Pons (tissue), 1 donor: Measurements from ENCODE around the gene MDFI.

ENCODE experiments used
- DNase-seq: peaks from one replicate; pipeline ENCODE4 v3.0.0-alpha.2; 2016; ENCODE audit warnings: low spot score

MDFI gene

DNA sequence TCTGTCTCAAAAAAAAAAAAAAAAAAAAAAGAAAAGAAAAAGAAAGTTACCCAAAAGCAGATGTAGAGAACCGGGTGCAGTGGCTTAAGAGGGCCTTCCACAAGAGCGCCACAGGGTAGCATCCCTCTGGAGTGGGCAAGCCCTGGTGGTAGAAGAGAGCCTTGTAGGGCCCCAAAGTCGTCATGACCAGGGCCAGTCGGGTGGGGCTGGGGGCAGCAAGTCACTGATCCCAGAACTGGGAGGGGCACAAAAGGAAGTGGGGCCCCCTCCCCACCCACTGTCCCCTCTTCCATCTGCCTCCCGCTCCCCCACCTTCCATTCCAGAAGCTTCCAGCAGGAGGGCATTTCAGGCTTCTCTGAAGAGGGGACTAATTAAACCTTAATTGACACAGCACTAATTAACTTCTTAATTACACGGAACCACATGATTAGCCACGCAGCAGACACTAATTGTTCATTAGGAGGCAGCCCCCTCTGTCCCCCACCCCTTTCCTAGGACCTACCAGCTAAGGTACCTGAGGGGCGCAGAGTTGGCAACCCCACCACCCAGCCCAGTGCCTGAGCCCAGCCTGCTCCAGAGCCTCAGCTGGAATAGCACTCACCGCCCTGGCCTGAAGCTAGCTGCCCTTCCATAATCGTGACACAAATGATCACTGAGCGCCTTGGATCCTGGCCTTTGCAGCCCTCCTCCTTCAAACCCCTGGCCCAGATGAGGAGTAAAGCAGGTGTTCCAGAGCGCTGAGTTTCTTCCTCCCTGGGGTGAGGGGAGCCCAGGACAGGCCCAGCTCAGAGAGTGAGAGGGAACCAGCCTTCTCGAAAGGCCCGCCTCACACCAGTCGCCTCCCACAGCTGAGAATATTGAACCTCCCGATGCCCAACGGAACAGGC is 34.8 kb downstream of the MDFI start:
- no peak for DNase-seq

DNA sequence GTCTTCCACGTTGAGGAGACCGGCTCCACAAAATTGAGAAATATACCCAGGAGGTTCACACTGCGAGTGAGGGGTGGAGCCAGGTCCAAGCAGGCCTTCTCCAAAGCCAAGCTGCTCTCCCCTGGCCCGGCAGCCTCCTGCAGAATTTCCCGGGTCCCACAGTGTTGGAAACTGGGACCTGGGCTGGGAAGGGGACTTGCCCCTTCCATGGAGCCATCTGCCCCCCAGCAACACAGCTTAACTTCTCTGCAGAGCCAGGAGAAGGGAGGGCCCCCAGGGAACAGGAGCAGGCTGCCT is 35.4 kb downstream of the MDFI start:
- DNase-seq: no peak

DNA sequence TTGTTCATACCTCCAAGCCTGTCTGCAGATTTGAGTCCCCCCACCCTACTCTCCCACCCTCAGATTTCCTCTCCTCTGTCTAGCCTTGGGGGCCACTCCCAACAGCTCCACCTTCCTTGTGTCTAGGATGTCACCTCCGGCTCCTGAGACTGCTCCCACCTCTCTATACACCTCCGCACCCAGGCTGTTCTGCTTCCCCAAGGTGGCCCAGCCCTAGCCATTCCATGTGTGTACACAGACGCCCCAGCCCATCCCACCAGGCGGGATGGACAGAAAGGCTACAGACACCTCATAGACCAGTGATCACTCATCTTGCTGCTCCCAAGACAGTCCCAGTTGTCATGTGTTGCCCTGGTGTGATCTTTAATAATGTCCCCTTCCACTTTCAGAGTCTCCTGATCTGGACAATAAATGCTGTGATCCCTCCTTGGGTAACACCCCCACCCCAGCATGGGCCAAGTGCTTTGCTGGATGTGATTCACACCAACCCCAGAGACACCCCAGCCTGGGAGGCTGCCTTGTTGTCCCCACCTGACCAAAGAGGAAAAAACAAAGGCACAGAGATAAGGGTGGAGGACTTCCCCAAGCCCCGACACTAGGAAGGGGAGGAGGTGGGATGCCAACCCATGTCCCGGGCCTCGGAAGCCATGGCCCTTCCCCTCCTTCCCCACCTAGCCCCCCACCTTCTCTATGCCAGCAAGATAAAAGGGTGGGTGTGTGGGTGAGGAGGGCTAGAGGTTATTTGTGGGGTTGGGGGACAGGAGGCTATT is 36.1 kb downstream of the MDFI start:
- DNase-seq: no peak

DNA sequence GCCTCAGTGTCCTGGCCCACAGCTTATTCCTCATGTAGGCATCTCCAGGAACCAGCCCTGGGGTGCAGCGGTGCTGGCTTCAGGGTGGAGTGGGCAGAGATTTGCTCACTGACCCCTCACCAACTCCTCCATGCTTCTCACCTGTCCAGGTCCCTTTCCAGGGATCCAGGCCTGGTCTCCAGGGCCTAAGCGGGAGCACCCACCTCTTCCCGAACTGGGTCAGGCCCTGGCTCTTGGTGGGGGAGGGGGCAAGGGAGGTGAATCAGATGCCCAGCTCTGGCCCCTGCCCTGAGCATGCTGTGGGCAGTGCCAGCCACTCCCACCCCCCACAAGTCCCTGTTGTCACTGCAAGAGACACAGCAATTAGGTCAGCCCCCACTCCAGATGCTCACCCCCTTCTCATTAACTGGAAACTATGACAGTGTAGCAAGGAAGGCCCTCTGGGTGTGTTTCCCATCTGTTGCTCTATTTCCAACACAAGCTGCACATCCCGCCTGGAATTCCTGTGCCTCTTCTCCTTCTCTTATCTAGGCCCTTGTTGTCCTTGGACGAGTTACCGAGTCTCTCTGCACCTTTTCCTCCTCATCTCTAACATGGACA is 37.0 kb downstream of the MDFI start:
- DNase-seq: no peak

DNA sequence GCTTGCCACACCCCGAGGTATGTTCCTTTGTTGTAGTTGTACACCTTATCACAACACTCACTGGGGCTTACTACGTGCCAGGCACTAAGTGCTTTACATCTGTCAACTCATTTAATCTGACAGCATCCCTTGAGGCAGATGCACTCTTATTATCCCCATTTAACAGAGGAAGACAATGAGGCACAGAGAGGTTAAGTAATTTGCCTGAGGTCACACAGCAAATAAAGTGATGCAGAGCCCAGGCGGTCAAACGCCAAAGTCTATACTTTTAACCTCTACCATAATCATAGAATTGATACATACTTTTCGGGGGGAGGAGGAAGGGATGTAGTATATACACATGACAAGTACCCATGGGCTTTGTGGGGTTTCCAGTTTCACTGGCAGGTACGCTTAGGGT is 37.7 kb downstream of the MDFI start:
- DNase-seq: no peak

DNA sequence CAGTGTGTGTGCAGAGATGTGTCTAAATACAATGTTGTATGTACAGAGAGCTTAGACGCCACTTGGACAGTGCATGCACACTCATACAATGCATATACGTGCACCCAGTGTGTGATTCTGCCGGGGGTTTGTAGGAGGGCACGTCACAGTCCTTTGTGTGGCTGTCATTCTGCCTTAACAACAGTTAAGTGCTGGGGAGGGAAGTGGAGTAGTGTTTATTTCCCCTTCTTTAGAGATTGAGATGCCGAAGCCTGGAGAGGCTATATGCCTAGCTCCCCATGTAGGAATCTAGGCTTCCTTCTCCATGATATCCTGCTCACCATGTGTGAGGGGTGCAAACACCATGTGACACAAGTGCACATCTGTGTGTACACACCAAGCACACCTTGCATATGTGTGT is 38.2 kb downstream of the MDFI start:
- DNase-seq: no peak

DNA sequence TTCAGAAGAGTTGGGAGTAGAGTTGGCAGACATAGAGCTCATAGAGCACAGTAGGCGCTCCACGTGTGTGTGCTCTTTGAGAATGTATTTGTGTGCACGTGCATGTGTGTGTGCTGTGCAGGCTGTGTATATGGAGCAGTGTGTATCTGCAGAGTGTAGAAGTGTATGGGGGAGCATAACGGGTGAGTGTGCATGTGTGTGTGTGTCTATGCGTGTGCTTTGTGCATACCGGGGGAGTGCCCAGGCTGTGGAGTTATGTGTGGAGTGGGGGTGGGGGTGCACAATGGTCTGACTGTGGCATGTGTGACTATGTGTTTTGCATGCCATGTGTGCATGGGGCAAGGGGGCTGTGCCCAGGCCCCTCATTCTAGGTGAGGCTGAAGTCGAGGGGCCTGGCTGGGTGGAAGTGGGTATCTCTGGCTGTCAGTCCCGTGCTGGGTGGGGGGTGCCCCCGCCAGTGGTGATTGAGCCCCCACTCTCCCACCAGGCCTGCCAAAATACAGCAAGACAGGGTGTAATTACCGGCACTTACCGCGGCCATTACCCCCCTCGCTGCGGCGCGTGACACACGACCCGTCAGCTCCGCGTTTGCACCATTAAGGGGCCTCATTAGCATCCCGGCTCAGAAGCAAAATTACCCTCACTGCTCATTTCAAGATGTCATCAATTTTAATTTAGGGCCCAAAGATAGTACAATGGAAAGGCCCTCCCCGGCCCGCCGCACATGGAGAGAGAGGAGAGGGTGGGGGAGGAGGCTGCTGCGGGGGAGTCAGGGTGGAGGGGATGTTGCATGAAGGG is 39.1 kb downstream of the MDFI start:
- DNase-seq: no peak

DNA sequence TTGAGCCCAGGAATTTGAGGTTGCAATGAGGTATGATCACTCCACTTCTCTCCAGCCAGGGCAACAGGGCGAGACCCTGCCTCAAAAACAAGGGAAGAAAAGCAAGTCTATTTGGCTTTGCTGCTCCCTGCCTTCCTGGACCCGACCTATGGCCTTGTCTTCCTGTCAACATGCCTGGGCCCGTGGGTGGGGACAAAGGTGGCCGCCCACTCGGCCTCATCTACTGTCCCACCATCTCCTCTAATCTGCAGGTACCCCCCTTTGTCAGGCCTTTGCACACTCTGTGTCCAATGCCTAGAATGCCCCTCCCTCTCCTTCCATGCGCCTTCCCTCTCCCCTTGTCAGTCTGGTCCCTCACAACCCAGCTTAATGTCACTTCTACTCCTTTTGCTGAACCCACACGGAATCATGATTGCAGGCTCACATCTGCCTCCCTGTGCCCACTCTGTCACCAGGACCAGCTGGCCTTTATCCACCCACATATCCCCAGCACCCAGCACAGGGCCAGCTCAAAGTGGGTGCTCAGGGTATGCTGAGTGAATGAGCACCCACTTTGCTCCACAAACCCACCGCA is 40.3 kb downstream of the MDFI start:
- DNase-seq: no peak

DNA sequence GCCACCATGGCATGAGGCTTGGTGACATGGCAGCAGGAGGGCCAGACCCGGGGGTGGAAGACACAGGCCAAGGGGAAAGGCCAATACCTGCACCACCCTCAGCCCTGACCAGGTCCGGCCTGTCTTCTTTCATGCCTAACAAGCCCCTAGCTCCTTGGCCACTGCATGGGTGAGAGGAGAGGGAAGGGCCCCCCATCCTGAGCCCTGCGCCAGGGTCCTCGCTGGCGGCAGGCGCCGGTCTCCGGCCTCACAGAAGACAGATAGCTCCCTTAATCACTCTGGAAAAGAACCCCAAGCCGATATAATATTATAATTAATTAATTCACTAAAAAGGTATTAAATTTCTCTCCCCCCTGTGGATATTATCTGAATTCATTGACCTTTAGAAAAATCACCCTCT is 41.4 kb downstream of the MDFI start:
- no peak for DNase-seq

DNA sequence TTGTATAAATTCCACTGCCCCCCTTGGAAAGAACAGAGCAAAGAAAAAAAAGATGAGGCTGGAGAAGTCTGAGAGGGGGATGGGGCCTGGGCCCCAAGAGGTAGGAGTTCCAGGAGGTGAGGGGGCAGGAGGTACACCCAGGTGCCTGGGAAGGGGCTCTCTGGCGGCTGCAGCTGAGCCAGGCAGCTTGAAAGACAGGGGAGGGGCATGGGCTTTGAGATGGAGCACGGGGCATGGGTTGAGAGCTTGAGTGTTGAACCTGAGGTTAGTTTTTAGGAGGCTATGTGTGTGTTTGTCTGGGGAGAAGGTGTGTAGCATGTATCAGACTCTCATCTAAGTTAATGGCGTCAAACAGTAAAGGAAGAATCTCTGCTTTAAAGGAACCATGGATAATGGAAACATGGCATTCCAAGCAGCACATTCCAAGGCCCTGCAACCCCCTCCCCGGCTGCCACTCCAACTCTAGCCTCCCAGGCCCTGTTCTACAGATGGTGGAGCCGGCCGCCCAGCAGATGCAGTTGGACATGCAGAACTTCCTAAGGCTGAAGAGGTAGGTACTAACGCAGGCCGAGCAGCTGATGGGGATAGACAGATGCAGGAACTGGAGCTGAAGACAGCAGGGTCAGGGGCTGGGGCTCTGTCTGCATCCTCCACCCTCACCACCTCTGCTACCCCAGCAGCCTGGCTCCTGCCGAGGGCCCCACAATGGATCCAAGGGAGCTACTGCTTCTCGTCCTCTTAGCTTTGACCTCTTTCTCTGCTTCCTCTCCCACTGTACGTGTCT is 42.1 kb downstream of the MDFI start:
- no peak for DNase-seq

DNA sequence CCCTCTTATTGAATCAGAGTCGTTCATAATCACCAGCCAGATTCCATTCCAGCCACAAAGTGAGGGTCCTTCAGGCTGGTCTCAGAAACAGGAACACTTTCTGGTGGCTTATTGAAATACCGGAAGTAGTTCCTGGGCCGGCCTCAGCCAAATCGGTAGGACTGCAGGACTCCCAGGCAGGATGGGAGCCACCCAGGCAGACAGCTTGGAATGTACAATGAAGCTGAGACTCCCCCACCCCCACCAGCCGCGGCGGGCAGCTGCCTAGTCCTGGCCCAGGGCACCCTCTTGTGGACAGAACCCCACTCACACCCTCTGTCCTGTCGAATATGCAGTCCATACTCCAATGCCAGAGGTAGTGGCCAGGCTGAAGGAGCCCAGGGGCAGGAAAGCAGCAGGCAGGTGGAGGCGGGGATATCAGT is 43.8 kb downstream of the MDFI start:
- DNase-seq: peak; percentile 93

DNA sequence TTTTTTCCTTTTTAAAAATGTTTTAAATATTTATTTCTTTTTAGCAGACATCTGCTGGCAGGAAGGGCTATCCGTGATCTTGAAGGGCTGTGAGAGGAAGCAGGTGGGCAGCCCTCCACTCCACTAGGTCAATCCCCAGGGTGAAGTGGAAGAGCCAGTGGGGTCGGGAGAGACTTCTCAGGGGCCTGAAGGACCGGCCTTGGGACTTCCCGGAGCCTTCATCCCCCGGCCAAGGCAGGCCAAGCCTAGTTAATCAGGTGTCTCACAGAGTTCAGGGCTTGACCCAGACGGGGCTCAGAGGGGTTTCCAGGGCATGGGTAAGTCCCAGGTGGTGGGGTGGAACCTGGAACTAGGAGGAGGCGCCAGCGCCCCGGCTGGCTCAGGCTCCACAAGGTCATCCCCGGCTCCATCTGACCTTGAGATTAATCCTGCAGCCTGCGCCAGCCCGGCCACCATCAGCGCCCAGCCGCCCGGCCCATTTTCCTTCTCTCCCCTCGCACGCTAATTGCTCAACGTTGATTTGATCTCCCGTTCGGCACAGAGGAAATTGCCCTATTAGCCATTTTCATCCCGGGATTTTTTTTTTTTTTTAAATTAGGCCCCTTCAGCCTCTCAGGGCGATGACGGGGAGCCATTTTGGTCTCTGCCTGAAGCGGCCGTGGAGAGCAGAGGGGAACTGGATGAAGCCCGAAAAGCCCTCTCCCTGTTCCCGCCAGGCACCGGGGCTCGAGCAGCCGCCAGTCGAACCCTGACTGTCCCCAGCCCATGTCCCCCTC is 44.4 kb downstream of the MDFI start:
- no peak for DNase-seq

DNA sequence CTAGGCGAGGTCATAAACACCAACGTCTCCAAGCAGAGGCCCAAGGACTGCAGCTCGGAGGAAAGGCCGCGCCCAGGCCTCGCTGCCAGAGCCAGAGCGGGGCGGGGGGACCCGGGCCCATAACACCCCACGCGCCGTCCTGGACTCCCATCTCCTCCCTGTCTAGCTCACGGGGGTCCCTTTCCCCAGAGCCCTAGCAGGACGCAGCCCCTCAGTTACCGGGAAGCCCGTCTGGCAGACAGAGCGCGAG is 44.9 kb downstream of the MDFI start:
- no peak for DNase-seq

DNA sequence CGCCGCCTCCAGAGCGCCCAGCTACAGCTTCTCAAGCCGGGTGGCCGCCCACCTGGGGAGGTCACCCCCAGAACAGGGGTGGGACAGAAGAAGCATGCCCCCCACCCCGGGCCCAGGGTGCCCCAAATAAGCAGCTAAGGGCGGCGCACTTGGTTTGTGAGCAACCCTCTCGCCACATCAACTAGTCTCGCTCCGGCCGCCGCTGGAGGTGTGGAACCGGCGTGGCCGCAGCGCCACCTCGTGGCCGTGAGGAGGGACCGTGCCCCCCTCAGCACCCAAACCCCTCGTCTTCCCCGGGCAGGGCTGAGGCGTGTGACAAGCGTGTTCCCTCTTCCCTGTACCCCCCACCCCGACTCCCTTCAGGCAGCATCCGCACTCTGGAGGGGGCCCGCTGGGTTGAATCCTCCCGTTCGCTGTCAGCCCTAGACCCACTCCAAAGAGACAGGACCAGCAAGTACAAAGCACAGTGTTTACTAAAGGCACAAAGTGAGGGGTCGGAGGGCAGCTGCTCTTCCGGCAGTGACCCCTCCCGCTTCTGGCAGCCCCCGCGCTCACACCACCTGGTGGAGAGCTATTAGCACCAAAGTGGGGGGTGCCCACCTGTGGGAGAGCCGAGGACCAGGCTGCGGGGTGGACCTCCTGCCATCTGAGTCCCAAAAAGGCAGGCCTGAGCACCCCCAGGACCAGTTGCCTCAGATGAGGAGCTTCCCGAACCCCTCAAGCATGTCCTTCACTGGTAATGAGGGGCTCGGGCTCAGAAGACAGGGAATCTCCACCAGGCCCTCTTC is 45.4 kb downstream of the MDFI start:
- DNase-seq: peak; percentile 81

DNA sequence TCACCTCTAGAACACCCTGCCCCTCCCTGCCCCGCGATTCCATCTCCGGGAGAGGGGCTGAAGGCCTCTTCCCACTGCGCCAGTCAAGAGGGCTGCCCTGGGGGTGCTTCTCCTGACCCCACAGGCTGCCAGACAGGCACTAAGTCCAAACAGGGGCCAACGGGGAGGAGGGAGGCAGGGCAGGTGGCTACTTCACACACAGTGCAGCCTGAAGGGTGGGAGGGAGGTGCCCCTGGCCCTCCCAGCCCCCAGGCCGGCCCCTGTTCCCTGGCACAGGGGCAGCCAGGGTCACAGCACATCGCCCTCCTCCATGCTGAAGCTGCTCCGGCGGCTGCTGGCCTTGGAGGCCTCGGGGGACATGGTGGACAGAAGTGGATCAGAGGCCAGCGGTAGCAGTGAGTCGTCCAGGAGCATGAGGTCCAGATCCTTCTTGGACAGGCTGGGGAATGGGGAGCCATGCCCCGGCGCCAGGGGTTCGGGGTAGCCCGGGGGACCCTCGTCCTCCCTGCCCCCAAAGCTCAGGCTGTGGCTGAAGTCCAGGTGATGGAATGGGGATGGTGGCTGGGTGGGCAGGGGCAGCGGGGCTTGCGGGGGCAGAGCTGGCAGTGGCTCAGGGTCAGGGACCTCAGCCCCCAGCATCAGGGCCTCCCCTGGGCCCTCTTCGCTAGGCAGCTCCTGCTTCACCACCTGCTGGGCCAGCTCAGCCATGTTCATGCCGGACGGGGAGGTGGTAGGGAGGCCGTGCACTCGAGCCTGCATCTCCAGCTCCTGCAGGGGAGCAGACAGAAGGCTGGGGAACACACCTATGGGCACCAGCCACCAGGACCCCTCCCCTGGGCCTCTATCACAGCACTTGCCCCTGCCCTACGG is 46.3 kb downstream of the MDFI start:
- DNase-seq: no peak

DNA sequence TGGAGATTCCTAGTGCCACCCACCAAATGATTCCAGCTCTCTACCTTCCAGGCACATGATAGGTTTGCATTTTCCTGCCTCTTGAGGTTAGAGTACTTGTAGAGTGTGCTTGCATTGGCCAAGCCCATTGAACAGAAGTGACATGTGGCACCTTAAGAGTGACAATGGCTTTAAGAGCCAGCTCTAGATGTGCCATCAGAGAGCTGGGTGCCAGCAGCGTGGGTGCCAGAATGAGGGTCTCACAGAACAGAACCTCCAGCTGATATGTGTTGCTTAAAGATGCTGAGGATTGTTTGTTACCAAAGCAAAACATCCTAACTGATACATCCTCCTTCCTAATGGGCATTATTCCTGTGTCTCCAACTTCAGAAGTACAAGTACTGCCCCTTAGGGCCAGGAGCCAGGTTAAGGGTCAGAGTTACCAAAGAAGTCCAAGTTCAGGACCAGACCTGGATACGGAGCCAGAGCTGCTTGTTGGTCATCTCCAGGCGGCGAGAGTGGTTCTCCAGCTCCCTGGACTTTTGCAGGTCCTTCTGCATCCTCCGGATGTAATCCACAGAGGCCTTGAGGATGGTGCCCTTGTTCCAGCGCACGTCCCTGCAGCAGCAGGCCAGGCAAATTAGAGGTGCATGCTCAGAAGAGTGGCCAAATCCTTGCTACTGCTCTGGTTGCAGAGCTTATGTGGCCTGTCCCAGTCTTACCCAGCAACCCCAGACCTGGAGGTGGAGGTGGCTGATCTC is 47.5 kb downstream of the MDFI start:
- DNase-seq: peak; percentile 19

DNA sequence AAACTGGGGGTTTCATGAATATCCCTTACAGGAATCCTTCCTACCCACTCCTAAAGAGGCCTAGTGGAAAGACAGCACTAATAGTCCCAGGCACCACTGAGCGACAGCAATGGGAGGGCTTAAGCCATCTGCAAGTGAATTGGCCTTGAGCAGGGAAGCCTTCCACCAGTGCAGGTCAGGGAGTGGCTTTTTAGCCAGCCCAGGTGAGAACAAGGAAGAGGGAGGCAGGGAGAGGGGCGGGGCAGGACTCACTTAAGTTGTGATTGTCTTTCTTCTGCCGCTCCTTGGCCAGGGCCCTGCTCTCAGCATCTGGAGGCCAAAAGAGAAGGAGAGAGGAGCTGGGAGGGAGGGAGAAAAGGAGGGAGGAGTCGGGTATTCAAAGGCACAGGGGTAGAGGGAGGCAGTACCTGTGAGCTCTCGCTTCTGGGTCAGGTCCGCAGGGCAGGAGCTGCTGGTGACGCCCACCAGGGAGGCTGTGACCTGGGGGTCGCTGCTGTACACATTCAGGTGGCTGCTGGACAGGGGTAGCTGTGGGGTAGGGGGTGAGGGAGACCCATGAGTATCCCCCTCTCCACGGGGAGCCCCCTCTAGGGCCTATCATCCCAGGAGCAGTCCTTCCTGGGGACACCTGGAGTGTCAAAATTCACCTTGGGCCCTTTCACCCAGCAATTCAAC is 49.4 kb downstream of the MDFI start:
- no peak for DNase-seq
